ENCODE results near the gene HTT-AS. TPM values are rescaled to one million over a fixed set of nuclear protein-coding genes. Genes with fewer than 3 reads are reported as not detected.

The HTT-AS gene
- total and polyA plus RNA-seq, 2 of the 13 experiments (the other 11 are each of a cell fraction or from before 2014, with no cell fraction given), result not detected

DNA sequence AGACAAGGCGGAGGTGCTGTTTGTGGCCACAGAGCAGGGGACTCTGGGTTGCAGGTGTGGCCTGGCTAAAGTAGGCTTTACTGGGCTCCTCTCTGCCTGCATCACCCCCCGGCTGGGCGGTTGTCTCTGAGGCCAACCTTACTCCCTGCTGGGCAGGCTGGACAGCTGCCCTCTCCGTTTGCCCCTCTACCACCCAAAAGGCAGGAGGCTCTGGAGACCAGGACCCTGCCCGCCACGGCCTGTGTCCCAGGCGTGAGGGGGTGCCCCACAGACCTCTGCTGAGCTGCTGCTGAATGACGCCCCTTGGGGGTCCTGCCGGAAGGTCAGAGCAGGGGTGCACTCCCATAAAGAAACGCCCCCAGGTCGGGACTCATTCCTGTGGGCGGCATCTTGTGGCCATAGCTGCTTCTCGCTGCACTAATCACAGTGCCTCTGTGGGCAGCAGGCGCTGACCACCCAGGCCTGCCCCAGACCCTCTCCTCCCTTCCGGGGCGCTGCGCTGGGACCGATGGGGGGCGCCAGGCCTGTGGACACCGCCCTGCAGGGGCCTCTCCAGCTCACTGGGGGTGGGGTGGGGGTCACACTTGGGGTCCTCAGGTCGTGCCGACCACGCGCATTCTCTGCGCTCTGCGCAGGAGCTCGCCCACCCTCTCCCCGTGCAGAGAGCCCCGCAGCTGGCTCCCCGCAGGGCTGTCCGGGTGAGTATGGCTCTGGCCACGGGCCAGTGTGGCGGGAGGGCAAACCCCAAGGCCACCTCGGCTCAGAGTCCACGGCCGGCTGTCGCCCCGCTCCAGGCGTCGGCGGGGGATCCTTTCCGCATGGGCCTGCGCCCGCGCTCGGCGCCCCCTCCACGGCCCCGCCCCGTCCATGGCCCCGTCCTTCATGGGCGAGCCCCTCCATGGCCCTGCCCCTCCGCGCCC is 920 bp downstream of the HTT-AS start (continued):
- TF ChIP-seq RARA (CRISPR knock-in tag; IDR thresholded peaks at IDR 0.05), result peak; percentile 42; the same call in 1 of the 2 replicates
- no peak for TF ChIP-seq KDM4B (CRISPR knock-in tag; IDR thresholded peaks at IDR 0.05)
- TF ChIP-seq, protein P1, sequence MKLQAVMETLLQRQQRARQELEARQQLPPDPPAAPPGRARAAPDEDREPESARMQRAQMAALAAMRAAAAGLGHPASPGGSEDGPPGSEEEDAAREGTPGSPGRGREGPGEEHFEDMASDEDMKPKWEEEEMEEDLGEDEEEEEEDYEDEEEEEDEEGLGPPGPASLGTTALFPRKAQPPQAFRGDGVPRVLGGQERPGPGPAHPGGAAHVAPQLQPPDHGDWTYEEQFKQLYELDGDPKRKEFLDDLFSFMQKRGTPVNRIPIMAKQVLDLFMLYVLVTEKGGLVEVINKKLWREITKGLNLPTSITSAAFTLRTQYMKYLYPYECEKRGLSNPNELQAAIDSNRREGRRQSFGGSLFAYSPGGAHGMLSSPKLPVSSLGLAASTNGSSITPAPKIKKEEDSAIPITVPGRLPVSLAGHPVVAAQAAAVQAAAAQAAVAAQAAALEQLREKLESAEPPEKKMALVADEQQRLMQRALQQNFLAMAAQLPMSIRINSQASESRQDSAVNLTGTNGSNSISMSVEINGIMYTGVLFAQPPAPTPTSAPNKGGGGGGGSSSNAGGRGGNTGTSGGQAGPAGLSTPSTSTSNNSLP (IDR thresholded peaks at IDR 0.05; ENCODE audit: low read depth, low read length), result no peak
- peak; percentile 31; the same call in 1 of the 2 replicates for TF ChIP-seq ZBTB38 (CRISPR knock-in tag; IDR thresholded peaks at IDR 0.05)

DNA sequence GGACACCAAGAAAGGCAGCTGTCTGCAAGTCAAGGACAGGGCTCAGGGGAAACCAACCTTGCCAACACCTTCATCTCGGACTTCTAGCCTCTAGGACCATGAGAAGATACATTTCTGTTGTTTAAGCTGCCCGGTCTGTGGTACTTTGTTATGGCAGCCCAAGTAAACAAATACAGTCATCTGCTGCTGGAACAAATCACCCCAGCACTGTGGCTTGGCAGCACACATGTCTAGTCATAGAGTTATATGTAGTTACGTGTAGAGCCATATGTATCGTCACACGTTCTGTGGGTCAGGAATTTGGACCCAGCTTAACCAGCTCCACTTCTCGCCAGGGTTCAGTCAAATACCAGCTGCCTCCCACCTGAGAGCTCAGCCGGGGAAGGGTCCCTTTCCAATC is 2.5 kb downstream of the HTT-AS start:
- Histone ChIP-seq H3K4me2 (ENCODE audit: low read depth, low read length) (no peak overlapping the region), H2AFZ (ENCODE audit: low read length) (no peak overlapping the region), H3K27me3 (ENCODE audit: control insufficient read depth in 1 of 2, insufficient read depth in 2 of 2, low read length in 2 of 2) (peaks cover 0 to 2% of the 10 kb centered on the region in 2 experiments; a peak in 1 of 5 replicates), H3K4me3 (replicated peaks in 1 of 3; ENCODE audit: insufficient read depth in 1 of 3, low read depth in 2 of 3, low read length in 3 of 3) (no peak overlapping the region), H3K9ac (ENCODE audit: insufficient read depth, low read depth, low read length) (no peak overlapping the region), H3K9me3 (ENCODE audit: low read length) (no peaks in the 10 kb centered on the region), H3K4me1 (ENCODE audit: insufficient read depth, low read length) (peaks cover 38% of the 10 kb centered on the region), H3K27ac (ENCODE audit: extremely low read length, insufficient read depth, low read length) (no peak overlapping the region), H3K36me3 (replicated peaks in 1 of 2; ENCODE audit: control insufficient read depth in 1 of 2, insufficient read depth in 2 of 2, low read length in 2 of 2) (no peaks in the 10 kb centered on the region), H4K20me1 (ENCODE audit: insufficient read depth, low read length) (peaks cover 10% of the 10 kb centered on the region), H3K79me2 (ENCODE audit: insufficient read depth, low read length) (peaks cover 17% of the 10 kb centered on the region)
- intact Hi-C loops (cut with micrococcal nuclease; ENCODE audit: unreplicated experiment), result no loop called here
- ChIA-PET POLR2A (interaction anchor here (1.2 kb wide), 1 partner anchor 108 kb away, joined by 3 read pairs; the partner anchor contains the start of genes GRK4 and NOP14), CTCF (ENCODE audit: low intra/inter-chr PET ratio, low total read pairs) (no interaction called here)
- FAIRE-seq (no peak), DNase-seq (ENCODE audit: low spot score) (no peak), ATAC-seq (no peak)
- TF ChIP-seq, protein P2, sequence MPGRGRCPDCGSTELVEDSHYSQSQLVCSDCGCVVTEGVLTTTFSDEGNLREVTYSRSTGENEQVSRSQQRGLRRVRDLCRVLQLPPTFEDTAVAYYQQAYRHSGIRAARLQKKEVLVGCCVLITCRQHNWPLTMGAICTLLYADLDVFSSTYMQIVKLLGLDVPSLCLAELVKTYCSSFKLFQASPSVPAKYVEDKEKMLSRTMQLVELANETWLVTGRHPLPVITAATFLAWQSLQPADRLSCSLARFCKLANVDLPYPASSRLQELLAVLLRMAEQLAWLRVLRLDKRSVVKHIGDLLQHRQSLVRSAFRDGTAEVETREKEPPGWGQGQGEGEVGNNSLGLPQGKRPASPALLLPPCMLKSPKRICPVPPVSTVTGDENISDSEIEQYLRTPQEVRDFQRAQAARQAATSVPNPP (CRISPR knock-in tag; IDR thresholded peaks at IDR 0.05), result no peak
- TF ChIP-seq ZBTB20 (CRISPR knock-in tag; IDR thresholded peaks at IDR 0.05; ENCODE audit: borderline replicate concordance, low read depth), result no peak
- BruUV-seq (replicated peaks), result no TSS peak
- 29% methylated on average over 1 of the region's 7 CpGs for WGBS (ENCODE audit: low lambda C conversion rate)
- in situ Hi-C loops (cut with HindIII; ENCODE audit: extremely low pct_ligation_motif_present, low pct_unique_long_range_greater_than_20kb), result no loop called here
